ENCODE measurements around the gene WDR90. TPM values are rescaled to one million over a fixed set of nuclear protein-coding genes. Genes with fewer than 3 reads are reported as not detected.

WDR90 gene
- total RNA-seq, 1 experiment from 2014 or later, result 2.5 TPM

DNA sequence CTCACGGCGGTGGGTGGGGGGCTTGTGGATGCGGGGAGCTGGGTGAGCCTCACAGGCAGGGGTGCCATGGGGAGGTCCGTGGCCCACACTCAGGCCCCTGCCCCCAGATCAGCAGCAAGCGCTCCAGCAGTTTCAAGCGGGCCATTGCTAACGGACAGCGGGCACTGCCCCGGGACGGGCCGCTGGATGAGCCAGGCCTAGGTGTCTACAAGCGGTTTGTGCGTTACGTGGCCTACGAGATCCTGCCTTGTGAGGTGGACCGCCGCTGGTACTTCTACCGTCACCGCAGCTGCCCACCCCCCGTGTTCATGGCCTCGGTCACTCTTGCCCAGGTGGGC lies 27.4 kb downstream of the WDR90 start:
- no peak for DNase-seq (ENCODE audit: low spot score)

DNA sequence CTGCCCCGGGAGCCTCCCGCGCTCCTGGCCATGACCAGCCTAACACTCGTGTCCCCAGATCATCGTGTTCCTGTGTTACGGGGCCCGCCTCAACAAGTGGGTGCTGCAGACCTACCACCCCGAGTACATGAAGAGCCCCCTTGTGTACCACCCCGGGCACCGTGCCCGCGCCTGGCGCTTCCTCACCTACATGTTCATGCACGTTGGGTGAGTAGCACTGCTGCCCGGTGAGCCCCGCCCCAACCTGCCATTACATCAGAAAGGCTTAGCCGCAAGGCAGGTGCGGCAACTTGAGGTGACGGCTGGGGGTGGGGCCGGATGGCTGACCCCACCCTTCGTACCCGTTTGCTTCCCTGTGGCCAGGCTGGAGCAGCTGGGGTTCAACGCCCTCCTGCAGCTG lies 27.7 kb downstream of the WDR90 start:
- DNase-seq (ENCODE audit: low spot score), result no peak

DNA sequence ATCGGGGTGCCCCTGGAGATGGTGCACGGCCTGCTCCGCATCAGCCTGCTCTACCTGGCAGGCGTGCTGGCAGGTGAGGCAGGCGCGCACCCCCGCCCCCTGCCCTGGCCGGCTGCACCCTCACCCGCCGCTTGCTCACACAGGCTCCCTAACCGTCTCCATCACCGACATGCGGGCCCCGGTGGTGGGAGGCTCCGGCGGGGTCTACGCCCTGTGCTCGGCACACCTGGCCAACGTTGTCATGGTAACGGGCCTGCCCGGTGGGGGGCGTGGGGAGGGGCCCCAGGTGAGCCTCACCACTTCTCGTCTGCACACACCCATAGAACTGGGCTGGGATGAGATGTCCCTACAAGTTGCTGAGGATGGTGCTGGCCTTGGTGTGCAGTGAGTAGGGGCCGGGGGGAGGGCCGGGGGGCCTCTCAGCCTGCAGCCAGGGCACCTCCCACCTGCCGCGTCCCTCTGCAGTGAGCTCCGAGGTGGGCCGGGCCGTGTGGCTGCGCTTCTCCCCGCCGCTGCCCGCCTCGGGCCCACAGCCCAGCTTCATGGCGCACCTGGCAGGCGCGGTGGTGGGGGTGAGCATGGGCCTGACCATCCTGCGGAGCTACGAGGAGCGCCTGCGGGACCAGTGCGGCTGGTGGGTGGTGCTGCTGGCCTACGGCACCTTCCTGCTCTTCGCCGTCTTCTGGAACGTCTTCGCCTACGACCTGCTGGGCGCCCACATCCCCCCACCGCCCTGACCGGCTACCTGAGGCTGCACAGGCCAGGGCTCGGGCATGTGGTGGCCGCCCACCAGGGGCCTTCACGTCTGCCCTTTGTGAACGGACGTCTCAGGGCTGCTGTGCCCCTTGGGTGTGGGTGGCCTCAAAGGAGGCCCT lies 28.4 kb downstream of the WDR90 start:
- DNase-seq (ENCODE audit: low spot score), result no peak

DNA sequence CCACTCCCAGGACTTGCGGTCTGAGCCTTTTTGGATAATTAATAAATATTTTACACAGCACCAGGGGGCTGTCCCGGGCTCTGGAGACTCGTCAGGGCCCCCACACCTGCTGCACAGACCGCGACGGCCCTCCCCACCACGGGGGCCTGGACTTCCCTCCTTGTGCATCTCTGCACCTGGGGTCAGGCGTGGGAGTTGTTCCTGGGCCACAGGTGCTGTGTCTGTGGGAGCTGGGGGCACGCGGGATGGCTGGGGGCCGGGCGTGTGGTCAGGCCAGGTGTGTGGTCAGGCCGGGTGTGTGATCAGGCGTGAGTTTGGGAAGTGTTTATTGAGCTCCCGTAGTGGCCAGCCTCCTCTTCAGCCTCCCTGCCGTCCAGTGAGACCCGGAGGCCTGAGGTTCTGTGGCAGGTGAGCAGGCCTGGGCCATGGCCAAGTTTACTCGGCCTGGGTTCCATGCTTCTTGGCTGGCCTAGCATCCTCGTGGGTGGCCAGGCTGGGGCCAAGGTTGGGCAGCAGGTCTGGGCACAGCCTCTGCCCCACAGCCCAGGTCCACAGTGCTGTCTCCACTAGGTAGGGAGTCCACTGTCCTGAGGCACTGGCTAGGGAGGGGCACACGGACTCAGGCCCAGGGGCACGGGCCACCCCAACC lies 29.2 kb downstream of the WDR90 start:
- no peak for DNase-seq (ENCODE audit: low spot score)

DNA sequence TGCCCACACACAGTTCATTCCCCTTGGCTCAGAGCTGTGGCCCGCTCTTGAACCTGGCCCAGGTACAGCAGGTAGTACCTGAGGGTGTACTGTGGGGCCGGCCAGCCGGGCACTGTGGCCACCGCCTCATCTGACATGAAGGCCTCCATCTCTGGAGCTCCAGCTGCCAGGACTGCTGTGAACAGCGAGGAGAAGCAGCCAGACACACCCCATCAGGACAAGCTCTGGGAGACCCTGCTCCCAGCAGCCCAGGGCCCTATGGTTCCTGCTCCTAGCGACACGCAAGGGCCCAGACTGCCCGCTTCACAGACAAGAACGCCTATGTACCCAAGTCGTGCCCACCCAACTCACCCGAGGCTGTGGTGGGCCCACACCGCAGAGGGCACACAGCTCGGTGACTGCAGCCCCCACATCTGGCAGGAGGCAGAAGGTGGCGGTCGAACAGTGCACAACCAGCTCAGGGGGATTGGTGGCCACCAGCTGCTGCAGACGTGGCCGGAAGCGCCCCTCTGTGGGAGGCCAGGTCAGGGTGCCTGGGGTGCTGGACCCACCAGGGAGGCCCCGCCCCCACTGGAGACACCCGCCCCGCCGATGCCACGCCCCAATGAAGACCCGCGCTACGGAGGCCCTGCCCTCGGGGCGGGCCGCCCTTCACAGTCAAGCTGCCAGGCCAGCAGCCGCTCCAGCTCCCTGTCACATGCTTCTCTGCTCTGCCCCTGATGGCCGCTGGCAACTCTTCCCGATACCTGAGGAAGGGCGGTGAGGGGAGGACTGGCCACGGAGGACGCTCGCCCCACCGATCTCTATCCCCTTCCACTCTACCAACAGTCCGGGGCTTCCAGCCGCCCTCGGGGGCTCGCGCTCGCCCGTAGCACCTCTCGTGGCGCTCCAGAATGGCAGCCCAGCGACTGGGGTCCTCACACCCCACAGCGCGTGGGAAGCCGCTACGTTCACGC lies 30.0 kb downstream of the WDR90 start:
- DNase-seq (ENCODE audit: low spot score), result peak; percentile 21

DNA sequence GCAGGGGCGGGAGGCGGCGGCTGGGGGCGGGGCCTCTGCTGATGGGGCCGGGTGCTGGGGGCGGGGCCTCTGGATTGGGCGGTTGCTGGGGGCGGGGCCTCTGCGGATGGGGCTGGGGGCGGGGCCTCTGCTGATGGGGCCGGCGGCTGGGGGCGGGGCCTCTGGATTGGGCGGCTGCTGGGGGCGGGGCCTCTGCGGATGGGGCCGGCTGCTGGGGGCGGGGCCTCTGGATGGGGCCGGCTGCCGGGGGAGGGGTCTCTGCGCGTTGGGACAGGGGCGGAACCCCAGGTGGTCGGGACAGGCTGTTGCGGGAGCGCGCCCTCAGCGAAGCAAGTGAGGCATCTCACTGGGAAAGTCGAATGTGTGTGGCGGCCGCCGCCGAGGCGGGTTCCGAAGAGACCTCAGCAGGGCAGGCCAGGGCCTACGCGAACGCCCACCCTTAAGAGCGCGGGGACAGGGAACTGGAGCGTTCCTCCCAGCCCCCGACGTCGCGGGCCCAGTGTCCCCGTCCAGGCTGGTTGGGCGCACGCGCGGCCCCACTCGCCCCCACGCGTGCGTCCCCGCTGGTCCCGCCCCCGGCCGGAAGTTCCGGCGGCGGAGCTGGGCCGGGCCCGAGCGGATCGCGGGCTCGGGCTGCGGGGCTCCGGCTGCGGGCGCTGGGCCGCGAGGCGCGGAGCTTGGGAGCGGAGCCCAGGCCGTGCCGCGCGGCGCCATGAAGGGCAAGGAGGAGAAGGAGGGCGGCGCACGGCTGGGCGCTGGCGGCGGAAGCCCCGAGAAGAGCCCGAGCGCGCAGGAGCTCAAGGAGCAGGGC lies 30.9 kb downstream of the WDR90 start, which contains the start of gene STUB1:
STUB1 (plus strand) TSS at position 597 of the 811 bp plus-strand sequence; CDS start at position 713, 116 bp downstream.
- DNase-seq (ENCODE audit: low spot score), result peak; percentile 55

DNA sequence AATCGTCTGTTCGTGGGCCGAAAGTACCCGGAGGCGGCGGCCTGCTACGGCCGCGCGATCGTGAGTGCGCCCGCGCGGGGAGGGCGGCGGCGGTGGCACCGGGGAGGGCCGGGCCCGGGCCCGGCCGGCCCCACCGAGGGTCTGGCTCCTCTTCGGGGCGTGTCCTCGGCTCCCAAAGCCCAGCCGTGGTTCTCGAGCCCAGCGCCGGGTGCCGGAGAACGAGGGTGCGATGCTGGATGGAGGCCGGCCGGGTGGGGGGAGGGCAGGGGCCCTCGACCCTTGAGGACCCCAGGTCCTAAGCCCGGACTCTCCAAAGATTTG lies 31.4 kb downstream of the WDR90 start:
- DNase-seq (ENCODE audit: low spot score), result no peak

DNA sequence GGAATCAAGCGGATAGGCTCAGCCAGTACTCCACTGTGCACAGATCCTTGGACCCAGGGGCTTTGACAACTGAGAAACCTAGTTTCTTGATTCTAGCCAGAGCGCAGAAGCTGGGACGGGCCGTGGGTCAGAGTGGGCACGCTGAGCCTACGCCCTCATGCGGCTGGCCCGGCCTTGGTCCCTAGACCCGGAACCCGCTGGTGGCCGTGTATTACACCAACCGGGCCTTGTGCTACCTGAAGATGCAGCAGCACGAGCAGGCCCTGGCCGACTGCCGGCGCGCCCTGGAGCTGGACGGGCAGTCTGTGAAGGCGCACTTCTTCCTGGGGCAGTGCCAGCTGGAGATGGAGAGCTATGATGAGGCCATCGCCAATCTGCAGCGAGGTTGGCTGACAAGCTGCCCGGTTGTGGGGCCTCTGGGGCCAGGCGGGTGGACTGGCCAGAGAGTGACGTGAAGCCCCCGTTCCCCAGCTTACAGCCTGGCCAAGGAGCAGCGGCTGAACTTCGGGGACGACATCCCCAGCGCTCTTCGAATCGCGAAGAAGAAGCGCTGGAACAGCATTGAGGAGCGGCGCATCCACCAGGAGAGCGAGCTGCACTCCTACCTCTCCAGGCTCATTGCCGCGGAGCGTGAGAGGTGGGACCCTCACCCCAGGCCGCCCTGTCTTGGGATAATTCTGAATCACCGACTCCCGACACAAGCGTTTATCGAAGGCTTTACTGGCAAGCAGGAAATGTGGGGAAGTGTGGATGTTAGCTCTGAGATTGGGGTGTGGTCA lies 32.0 kb downstream of the WDR90 start:
- DNase-seq (ENCODE audit: low spot score), result no peak

DNA sequence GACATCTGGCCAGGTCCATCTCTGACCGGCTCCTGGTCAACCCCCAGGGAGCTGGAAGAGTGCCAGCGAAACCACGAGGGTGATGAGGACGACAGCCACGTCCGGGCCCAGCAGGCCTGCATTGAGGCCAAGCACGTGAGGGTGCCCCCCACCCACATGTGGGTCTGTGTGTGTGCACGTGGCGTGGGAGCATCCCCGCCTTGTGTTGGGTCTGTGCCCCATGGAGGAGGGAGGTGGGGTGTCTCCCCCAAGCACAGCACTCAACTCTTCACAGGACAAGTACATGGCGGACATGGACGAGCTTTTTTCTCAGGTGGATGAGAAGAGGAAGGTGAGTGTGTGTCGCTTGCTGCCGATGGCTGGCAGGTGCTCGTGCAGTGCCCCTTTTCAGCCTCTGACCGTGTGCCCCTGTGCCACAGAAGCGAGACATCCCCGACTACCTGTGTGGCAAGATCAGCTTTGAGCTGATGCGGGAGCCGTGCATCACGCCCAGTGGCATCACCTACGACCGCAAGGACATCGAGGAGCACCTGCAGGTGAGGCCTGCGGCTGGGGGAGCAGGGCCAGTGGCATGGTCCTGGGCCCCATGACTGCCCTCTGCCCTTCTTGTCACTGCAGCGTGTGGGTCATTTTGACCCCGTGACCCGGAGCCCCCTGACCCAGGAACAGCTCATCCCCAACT lies 32.7 kb downstream of the WDR90 start:
- no peak for DNase-seq (ENCODE audit: low spot score)

DNA sequence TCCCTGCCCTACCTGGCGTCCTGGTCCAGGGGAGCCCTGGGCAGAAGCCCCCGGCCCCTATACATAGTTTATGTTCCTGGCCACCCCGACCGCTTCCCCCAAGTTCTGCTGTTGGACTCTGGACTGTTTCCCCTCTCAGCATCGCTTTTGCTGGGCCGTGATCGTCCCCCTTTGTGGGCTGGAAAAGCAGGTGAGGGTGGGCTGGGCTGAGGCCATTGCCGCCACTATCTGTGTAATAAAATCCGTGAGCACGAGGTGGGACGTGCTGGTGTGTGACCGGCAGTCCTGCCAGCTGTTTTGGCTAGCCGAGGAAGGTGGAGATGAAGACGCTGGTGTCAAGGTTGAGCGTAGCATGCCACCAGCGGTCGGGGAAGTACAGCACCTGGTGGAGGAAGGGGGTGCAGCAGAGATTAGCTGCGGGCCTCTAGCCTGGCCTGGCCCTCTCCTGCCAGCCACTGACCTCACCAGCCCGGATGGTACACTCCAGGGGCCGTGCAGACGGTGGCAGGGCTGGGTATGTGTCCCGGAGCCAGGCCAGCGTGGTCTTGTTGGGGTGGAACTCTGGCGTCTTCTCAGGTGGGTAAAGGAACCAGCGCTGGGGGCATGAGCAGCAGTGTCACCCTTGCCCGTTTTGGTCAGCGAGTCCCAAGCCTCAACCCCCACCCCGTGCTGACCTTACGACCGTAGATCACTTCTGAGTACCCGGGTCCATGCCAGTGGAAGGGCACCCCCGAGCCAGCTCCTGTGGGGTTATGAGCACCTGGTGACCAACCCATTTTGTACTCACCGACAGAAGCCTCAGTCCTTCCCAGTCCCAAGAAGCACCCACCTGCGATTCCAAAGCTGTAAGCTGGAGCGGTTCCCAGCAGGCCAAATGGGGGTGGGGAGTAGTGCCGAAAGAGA lies 33.6 kb downstream of the WDR90 start:
- no peak for DNase-seq (ENCODE audit: low spot score)

DNA sequence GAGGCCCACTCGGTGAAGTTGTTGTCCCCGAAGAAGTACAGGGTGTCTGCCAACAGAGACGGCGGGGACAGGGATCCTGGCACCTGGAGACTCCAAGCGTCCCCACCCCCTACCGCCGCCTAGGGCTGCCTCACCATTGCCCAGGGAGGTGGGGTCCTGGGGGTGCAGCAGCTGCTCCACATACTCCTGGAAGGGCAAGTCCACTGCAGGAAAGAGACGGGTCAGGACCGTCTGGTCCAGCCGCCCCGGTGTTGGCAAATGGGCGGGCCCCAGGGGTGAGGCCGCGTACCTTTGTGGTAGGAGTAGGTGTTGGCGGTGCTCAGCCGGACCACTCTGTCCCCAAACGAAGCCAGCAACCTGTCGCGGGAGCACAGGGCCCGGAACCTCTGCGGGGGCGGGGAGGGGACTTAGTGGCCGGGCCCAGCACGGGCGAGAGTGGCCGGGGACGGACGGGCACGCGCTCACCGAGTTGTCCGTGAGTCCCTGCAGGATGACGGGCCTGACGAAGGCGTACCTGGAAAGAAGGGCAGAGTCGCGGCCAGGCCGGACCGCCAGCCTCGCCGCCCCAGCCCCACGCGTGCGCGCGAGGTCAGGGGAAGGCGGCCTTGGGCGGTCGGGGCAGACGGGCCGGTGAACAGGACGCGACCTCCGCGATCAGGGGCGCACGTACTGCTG lies 34.4 kb downstream of the WDR90 start:
- no peak for DNase-seq (ENCODE audit: low spot score)

DNA sequence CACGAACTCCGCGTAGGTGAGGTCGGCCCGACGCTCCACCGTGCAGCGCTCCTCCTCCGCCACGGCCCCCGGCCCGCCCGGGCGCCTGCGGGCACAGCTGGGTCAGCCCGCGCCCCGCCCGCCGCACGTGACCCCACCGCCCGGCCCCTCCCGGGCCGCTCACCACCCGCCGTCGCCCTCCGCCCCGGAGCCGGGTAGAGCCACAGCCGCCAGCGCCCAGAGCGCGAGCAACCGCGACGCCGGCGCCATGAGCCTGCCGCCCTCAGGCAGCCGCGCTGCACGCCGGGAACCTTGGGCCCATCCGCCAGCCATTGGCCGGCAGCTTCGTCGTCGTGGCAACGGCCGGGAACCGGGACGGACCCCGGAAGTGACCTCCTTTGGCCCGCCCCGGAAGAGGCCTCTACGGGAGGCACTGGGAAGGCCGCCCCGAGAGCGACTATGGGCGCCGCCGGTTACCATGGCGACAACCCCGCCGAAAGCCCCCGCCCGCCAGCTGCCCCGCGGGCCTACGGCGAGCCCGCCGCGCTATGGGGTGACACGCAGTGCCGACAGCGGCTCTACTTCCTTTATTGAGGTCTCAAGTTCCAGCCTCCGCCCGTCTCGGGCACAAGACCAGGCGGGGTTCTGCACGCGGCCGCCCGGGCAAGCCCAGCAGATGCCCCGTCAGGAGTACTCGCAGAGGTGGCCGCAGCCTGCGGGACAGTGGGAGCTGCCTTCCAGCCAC lies 35.1 kb downstream of the WDR90 start, which contains the start of gene JMJD8:
JMJD8 (minus strand) TSS at position 264 of the 724 bp plus-strand sequence; CDS start at position 249, 15 bp downstream.
- peak; percentile 66 for DNase-seq (ENCODE audit: low spot score)

DNA sequence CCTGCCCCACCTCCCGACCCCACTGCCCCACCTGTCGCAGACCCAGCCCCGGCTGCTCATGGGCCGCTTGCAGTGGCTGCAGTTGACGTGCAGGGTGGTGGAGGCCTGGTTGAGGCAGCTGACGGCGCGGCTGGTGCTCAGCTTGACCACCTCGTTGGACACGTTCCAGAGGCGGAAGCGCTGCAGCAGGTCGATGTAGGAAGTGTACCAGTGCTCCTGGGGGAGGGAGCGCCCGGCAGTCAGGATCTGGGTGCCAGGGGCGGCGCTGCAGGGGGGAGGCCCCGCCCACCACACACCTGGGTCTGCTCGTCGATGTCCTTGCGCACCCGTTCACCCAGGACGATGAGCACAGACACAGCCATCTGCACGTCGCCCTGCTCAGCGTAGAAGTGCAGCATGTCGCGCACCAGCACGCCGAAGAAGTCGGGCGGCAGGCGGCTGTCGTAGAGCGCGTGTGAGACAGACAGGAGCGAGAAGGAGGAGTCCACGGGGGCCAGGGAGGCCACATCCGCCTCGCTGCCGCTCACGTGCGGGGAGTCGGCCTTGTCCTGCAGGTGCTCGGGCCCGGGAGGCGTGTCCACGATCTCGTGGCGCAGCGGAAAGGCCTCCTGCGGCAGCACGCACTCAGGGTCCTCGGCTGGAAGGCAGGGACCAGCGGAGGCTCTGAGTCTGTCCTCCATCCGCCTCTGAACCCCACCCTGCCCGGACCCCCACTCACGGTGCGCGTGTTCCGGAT lies 36.0 kb downstream of the WDR90 start:
- DNase-seq (ENCODE audit: low spot score), result no peak

DNA sequence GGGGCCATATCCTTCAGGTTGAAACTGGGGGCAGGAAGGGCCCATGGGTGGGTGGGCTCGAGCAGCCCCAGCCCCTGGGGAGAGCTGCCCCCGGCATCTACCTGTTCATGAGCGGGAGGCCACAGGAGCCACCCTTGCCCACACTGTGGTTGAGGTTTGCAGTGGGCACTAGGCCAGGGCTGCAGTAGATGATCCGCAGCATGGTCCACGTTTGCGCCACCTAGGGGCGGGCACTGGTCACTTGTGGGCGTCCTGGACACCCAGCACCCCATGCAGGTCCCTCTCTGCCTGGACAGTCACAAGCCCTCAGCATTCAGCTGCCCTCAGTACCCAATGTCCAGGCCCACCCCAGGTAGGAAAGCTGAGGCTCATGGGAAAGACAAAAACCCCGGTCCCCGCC lies 36.8 kb downstream of the WDR90 start:
- peak; percentile 55 for DNase-seq (ENCODE audit: low spot score)

DNA sequence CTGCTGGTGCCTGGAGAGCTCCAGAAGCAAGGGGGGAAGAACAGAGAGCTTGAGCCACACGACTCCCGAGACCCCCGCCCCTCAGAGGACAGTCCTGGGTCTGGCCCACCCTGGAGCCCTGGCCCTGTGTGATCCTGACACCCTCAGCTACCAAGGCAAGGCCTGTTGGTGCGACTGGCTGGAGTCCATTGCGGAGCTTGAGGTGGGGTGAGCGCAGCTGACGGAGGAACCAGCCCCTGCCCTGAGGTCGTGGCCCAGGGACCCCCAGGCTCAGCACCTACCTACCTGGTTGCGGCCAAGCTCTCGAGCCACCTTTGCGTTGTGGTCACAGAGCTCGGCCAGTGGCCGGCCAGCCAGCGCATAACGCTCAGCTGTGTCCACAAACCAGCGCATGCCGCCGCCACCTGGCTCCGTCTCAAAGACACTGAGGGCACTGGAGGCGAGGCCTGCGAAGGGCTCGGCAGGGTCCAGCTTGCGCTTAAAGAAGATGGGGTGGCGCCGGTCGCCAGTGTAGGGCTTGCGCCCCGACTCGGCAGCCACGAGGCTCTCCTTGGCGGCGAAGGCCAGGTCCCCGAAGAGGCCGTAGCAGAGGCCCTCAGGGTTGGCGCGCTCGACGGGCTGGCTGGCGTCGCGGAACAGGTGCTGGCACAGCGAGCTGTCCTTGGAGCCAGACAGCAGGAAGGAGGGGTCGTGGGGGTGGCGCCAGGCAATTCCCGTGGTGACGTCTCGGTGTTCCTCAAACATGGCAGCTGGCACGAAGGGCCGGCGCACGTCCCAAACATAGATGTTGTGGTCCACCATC lies 37.5 kb downstream of the WDR90 start:
- no peak for DNase-seq (ENCODE audit: low spot score)

DNA sequence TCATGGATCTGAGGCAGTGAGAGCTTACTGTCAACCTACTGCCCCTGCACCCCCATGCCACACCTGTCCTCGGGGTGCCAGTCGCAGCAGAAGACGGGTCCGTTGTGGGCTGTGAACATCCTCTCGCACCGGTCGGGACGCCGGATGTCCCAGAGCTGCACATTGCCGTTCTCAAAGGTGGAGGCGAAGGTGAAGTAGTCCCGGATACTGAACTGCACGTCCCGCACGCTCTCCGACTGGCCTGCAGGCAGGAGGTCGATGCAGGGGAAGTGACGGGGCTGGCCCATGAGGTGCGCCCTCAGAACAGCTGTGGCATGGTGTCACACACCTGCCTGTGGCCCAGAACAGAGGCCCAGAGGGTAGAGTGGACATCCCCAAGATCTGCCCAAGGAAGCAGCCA lies 38.3 kb downstream of the WDR90 start:
- DNase-seq (ENCODE audit: low spot score), result no peak

Data from H4 (cell line).